ACHN (cell line): ENCODE data around the gene EPHA10.
A peak's percentile ranks its signal among the peaks of the same experiment; 100 is the strongest.
"Not testable (repeated sequence)": the region's sequence is repeated elsewhere in the genome, so short reads cannot be mapped to it uniquely, and the experiment has no call there.

Source experiments
- DNase-seq: peaks from one replicate; pipeline ENCODE4 v3.0.0-alpha.2; 2015
- in situ Hi-C: cut with HindIII; loops from 2 replicates; pipeline ENCODE4 v1.10.0; 2017; ENCODE audit warnings: low sequenced_read_pairs, low pct_ligation_motif_present, low pct_unique_long_range_greater_than_20kb

EPHA10 gene

DNA sequence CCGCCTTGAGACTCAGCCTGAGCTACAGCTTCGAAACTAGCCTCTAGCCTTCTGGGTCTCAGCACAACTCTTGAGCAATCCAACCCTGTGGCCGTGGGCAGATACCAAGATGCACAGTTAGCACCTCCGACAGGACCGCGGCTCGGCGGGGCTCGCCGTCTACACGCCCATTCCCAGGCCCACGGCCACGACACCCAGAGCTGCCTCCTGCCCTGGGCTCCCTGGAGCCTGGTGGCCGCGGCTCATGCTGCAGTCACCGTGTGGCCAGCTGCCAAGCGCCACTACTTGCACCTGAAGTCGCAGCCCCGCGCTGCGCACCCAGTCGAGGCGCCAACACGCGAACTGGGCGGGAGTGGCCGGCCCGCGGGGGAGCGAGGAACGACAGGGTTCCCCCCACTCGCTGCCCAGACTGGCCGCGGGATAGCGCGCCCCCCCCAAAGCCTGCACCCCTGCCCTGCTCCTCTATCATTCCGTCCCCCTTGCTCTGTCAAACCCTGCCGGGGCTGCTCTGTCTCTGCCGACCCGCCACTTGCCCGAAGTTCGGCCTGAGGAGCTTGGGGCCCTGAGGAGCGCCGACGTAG lies 73.3 kb downstream of the EPHA10 start:
- peak; percentile 26 for DNase-seq
- in situ Hi-C loops: no loop called here

DNA sequence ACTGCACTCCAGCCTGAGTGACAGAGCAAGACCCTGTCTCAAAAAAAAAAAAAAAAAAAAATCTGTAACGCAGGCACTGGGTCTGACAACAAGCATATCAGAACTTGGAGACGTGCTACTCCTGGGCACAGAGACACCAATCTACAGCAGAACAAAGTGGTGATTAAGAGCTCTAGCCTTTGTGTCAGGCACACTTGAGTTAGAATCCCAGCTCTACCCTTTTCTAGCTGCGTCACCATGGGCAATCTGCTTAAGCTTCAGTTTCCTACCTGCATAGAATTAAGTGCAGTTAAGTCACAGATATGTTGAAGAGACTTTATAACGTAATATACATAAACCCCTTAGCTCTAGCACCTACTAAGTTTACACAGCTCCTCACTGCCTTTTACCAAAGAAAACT lies 76.0 kb downstream of the EPHA10 start:
- in situ Hi-C loops: no loop called here
- DNase-seq: no peak

DNA sequence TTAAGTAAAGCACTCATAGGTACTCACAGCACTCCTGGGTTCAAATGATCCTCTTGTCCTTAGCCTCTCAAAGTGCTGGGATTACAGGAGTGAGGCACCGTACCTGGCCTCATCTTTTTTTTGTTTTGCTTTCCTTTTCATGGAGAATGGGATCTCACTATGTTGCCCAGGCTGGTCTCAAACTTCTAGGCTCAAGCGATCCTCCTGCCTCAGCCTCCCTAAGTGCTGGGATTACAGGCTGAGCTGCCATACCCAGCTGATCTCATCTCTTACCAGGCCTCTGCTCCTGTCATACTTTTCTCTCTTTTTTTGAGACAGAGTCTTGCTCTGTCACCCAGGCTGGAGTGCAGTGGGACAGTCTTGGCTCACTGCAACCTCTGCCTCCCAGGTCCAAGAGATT lies 77.2 kb downstream of the EPHA10 start:
- DNase-seq, in situ Hi-C loops: not testable (repeated sequence)

DNA sequence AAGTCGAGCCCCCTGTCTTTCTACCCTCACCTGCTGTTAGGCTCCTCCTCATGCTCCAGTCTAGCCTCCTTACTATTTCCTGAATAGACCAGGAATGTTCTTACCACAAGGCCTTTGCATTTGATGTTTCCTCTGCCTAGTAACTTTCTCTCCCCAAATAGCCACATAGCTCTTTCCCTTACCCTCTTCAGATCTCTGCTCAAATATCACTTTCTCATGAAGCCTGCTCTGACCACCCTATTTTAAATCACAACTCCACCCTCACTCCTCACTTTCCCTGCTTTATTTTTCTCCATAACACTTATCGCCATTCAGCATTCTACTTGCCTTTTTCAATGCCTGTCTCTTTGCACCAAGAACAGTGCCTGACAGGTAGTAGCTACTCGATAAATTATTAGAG lies 79.2 kb downstream of the EPHA10 start:
- in situ Hi-C loops: no loop called here
- no peak for DNase-seq

DNA sequence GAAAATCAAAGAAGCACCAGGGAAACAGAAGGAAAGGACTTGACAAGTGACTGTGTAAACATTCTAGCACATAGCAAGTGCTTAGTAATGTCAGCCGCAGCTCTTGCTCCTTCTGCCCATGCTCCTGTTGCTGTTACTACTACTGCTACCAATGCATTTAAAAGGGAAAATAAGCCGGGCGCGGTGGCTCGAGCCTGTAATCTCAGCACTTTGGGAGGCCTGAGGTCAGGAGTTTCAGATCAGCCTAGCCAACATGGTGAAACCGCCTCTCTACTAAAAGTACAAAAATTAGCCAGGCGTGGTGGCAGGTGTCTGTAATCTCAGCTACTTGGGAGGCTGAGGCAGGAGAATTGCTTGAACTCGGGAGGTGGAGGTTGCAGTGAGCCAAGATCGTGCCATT lies 80.7 kb downstream of the EPHA10 start:
- in situ Hi-C loops, DNase-seq: not testable (repeated sequence)

DNA sequence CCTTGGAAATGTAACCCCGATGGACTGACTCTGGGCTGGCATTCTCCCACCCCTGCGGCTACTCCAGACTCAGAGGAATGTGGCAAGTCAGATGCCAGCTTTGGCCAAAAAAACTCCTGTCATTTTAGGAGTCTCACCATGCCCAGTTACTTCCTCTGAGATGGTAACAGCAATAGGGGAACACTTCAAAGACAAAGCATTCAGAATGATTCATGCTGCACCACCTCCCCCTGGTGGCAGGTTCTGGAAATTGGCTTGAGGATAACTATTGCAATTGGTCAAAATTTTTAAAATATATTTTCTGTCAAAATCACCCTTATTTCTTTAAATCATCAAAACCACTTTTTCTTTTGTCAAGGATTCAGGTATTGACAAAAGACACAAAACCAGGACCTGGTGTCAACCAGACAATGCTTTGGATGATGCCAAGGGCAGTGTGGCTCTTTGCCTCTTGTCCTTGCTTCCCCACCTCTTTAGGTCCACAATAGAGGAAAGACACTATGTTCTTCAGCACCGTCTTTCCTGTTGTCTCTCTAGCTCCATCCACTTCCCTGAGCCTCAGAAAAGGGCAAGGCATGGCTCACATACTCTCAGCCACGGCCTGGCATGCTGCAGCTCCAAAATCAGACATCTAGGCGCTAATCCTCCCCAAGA lies 82.5 kb downstream of the EPHA10 start:
- peak; percentile 56 for DNase-seq
- in situ Hi-C loops: no loop called here

DNA sequence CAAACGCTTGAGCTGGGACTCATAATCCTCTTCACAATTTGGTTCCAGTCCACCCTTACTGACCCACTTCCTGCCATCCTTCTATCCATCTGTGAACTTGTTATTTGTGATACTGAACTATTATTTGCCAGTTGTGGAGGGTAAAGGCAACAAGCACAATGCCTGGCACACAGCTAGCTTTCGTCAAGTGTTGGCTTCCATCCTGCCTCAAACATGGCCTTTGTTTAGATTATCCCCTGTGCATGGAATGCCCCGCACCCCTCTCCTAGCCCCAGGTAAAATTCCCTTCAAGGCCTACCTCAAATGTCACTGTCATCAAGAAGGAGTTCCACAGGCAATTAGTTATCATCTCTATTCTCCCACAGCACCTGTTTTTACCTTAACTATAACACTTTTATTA lies 84.0 kb downstream of the EPHA10 start:
- DNase-seq: no peak
- in situ Hi-C loops: no loop called here

DNA sequence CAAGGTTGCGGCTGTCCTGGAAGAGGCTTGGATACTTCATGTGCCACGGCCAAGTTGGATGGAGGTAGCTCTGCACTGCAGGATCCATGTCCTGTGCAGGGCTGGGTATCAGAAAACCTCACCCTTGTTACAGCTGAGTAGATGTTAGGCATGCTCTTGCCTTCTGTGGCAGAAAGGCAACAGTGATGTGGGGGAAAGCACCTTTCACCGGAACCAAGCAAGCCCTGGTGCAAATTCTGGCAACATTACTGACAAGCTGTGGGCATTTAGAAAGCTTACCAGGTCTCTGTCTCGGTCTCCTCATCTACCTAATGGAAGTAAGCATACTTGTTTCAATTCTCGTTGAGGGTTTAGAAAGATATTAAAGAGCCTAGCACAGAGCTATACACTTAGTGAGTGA lies 87.1 kb downstream of the EPHA10 start:
- in situ Hi-C loops: no loop called here
- DNase-seq: no peak

DNA sequence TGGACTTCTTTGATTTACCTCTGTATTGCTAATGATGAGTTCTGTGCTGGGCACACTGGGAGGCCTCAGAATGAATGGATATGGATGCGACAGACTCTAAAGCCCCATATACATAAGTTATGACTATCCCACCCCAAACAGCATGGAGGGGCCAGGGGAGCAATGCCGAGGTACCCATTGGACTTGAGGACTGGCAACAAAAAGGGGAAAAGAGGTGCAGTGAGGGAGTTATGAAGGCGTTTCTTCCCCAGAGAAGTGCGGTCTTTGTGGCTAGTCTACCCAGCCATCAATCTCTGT lies 87.8 kb downstream of the EPHA10 start:
- no peak for DNase-seq
- in situ Hi-C loops: no loop called here

DNA sequence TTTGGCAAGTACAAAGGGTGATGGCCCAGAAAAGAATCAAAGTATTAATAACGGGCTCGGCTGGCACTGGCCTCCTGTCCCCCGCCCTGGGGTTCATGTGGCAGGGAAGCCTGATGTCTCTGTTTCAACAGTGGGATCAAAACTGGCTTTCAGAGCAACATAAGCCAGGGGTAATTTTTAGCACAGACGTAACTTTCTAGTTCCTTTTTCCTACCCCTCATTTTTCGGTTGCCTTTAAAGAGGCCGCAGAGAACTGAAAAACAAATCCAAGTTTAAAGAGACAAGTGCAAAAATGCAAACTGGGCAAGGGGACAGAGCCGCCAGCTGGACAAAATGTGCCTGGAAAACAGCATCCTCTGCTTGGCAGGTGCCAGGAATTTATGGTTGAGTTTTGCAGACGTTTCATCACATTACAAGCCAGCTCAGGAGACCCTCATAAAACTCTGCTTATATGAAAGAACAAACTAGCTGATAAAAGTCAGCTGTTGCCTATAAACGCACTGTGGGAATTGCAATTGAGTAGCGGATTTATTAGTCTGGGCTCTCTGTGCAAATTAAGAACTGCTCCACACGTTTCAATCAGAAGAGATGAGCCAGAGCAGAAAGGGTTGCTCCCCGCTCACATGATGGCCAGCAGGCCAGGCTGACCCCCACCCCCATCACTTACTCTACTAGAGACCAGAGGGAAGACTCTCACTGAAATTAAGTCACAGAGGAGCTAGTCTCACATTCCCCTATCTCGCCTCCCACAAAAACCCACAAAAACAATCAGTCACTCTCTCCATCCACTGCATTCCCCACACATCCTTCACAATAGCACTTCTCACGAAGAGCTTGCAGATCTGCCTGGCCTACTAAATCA lies 88.4 kb downstream of the EPHA10 start:
- in situ Hi-C loops: no loop called here
- DNase-seq: no peak

DNA sequence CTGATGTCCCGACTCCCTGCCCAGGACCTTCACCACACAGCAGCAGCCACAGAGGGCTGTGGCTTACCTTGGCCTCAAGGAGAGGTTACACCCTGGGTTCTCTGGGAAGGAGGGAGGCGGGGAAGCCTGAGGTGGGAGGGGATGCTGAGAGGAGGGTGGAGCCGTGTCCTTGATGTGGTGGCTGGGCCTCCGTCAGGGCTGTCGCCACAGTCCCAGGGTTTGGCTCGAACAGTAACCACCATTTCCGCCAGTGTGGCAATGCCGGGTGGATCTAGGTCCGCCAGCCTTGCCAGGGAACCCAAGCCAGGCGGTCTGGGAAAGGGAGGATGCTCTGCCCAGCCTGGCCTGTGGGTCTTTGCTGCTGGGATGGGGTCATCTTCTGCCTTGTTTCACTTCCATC lies 91.0 kb downstream of the EPHA10 start:
- DNase-seq: no peak
- in situ Hi-C loops: no loop called here

DNA sequence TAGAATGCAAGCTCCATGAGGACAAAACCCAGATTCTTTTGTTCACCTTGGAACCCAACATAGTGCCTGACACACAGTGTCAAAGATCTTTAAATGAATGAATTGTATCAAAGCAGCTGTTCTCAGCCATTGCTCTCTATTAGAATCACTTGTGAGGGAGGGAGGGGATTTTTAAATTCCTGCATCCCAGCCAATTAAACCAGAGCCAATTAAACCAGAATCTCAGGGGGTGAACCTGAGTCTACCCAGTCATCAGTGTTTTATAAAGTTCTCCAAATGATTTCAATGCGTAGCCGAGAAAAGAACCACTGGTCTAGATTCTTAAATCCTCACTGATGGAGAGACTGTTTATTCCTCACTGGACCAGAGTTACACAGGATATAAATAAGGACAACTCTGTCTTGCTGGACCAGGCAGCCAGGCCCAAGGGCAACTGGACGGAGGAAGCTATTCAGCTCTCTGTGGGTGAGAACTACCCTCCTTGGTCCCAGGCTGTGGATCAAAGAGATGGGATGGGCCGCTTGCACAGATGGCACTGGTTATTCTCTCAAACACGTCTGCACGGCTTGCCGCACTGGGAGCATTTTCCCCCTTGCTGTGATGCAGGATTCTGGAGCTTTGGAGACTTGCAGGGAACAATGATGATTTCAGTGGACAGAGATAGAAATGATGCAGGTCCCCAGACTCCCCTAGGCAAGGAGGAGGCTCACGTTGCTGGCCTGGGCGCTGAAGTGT lies 92.6 kb downstream of the EPHA10 start:
- DNase-seq: no peak
- in situ Hi-C loops: no loop called here

DNA sequence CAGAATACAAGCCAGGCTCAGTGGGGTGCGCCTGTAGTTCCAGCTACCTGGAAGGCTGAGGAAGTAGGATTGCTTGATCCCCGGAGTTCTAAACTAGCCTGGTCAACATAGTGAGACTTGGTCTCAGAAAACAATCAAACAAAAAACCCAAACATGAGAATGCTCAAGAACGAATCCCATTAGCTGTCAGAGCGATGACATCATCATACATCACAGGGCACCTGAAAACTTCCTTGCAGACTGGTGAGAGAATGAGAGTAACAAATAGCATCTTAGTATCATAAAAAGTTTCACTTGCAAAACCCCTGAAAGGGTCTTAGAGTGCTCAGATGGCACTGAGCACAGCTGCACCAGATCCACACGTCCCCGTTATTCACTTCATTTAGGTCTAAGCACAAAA lies 93.7 kb downstream of the EPHA10 start:
- in situ Hi-C loops: no loop called here
- no peak for DNase-seq

DNA sequence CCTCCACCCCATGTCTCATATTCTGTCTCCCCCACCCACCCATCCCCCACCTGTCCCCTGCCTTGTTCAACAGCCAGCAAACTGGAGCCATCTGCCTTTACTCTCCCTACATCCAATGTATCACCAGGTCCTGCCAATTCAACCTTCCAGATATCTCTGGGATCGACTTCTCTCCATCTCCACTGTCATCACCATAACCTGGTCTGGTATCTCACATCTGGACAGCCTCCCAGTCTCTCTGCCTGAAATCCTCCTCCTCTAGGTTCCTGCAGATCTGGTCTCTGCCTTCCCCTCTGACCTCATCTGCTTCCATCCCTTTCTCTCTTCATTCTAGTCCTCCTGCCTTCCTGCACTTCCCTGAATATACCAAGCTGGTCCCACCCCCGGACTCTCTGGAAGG lies 94.8 kb downstream of the EPHA10 start:
- no peak for DNase-seq
- in situ Hi-C loops: no loop called here

DNA sequence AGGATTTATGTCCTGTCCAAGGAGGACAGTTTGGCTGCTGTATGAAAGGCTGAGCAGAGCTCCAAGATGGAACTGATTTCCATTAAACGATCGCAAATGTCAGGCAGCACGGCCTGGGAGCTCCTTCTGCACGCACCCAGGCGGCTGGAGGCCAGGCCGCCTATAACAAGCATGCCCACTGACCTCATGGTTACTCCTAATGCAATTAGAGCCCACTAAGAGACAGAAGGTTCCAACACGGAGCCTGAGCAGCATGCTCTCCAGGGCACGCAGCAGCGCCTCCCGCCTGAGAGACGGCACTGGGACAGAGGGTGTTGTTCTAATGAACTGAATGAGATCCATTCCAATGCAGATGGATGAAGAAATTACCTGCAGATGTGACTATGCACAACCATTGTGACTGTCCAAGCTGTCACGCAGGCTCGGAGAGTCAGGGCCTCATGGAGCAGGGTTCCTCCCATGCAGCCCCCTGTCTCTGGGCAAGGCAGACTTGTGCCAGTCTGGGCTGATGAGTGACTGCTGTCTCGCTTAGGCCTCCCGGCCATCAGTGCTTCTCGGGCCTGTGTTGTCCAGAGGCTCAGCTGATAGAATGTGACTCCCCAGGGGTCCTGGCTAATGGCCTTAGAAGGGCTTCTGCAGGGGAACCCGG lies 97.8 kb downstream of the EPHA10 start:
- in situ Hi-C loops: no loop called here

DNA sequence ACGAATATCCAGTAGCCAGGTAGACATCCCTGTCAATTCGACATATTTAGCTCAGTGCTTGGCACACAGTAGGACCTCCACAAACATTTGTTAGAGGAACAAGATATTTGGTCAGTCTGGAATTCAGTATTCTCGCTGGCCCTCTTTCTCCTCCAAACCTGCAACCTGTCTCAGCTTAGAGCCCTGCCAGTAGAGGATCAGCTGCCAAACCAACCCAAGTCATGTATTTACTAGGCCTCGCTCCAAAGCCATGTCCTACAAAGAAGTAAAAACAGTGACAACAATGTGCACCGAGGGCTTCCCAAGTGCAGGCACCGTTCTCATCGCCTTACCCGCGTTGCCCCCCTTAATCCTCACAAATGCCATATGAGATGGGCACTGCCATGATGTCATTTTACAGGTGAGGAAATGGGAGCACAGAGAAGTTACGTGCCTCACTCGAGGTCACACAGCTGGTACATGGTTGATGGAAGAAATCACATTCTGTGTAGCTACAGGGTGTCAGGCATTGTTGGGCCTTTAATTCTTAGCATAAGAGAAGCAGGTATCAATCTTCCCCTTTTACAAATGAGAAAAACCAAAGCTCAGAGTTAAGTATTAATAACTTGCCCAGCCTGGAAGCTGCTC lies 98.6 kb downstream of the EPHA10 start:
- DNase-seq: no peak
- in situ Hi-C loops: no loop called here

More for the DNA sequence above, 97.8 kb downstream of the EPHA10 start:
- DNase-seq: no peak
